GM18505 (cell line): ENCODE results near the gene CC2D2B.
A peak's percentile ranks its signal among the peaks of the same experiment; 100 is the strongest.
"Not testable (repeated sequence)": the region's sequence is repeated elsewhere in the genome, so short reads cannot be mapped to it uniquely, and the experiment has no call there.

Experiments used
- ATAC-seq: cut with Tn5 transposase; IDR thresholded peaks from one replicate; pipeline ENCODE4 v1.9.1; 2021; ENCODE audit not compliant: unreplicated experiment
- POLR2A ChIP-seq: IDR thresholded peaks from 4 replicates; pipeline ENCODE4 v1.6.1; 2011; ENCODE audit warnings: borderline replicate concordance; ENCODE audit not compliant: insufficient read depth, insufficient read length; ENCODE audit errors: extremely low read depth

The CC2D2B gene, protein sequence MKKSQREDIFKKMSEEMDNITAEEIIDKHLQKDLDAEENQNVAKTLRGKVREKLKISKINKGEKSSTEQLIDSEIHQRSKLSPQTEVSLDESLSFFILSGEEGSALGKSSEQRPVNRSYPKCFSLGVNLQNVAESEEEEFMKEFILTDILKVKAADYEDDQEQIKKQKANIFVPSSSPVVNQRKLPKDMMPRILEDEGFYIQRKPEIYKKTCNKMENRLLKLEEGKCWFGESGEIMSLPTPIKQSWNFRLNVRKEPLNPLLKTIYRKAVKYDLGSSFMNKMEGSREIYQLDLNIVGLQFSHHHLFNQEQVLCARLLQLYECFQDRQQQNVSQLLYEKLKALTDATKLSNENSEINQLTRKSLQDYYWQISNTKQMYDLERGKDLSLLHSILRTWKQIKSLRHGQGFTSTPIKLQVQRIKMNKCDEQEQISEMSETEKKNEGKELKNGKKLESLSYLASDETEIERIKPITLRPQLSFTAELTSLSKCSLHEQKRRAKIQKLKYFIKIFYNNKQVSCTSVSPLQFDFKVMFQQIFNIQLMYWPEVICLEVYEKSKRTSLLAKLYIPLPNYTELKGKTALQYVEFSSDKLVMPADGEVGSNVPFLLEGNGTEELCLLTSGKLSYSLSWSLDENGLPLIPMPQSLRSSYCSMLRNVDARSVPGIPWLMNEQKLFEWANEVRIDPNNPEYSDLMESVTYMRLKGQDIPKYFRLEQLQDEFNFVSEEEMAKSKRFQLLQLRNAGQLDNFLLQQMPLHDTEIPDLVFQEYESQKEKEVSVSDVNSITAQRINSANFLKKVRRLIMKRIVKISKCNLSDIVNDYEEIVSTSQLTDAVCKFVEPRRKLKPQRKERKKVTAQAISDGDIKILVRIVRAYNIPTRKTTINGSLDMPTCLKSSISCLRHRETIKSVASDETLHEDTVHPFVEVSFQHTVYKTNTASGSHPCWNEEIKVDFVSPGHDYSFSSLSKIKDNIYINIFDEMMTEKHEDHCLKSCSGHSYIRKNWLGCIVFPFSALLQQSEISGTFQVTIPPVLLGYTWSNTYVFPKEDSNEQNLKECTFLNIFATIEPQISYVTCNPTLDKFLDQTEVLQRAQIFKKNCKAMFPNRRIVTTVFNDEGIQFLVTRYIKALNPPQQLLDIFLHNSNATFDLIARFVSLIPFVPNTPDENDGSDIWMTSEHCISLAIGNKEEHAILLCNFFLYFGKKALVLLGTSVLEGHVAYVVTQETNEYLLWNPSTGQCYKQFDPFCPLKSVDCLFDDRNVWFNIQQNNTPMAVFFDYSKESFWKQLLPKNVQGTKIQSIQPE (N-terminal part only)

GRCh38 chr10:95907456-95908253 is at the start of gene CC2D2B:
Gene CC2D2B (plus strand): TSS chr10:95907975. CDS start chr10:95911324, 3,349 bp downstream.
- peak; percentile 85 for ATAC-seq

GRCh38 chr10:95860166-95860940 is 47.4 kb upstream of the CC2D2B start:
- no peak for TF ChIP-seq POLR2A
- no peak for ATAC-seq

More at GRCh38 chr10:95907456-95908253, at the start of gene CC2D2B:
- TF ChIP-seq POLR2A = peak; percentile 67

- ATAC-seq = no peak
- TF ChIP-seq POLR2A = no peak
Observed at GRCh38 chr10:95861386-95861785, 46.4 kb upstream of the CC2D2B start.

DNA sequence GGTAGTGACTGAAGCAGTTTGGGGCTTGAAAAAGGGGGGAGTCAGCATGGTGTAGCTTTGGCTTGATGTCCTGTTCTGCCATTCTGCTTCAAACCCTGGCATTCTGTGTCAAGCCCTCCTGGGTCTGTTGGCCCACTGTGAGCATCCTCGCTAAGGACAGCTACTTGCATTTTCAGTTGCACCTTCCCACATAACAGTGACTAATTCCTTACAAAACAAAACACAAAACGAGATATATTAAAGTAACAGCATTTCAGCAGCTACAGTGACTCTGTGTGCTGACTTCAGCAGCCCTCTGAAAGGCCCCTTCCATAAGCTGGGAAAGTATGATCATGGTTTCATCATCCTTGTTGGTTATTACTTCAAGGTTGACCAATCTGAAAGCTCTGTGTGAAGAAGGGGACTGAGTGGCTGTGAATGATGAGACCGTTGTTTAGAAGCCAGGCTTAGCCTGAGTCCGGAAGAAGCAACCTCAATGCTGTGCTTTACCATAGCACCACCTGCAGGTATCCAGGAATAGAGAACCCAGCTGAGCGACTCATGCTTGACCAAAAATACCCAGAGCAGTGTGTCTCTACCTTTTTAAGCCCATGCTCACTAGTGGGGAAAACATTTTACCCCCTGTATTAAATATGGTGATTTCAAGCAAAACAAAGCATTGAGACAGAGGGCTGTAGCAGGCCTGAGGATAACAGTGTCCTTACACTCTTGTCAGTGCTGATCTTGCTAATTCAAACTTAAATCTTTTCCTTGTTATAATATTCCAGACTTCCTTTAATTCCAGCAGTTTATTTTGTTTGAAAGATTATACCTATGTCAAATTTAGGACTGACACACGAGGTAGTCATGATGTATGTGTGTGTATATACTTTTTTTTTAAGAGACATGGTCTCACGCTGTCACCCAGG is 42.6 kb upstream of the CC2D2B start:
- no peak for TF ChIP-seq POLR2A
- ATAC-seq = peak; percentile 87

- no peak for ATAC-seq
- TF ChIP-seq POLR2A = no peak
Observed at GRCh38 chr10:95865814-95866466, 41.8 kb upstream of the CC2D2B start.

DNA sequence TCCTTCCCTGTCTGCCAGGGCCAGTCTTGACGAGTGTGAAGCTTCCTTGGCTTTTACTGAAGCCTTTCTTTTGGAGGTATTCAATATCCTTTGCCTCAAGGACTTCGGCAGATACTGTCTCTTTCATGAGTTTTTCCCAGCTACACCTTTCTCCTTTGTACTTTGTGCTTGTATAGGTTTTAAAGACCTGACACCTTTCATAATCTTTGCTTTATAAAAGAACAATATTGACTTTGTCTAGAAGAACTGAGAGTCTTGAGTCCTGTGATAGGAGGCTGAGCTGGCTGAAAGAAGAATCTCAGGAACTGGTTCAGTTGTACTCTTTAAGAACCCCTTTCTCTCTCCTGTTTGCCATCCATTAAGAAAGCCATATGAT is 41.3 kb upstream of the CC2D2B start:
- no peak for TF ChIP-seq POLR2A
- ATAC-seq = no peak

DNA sequence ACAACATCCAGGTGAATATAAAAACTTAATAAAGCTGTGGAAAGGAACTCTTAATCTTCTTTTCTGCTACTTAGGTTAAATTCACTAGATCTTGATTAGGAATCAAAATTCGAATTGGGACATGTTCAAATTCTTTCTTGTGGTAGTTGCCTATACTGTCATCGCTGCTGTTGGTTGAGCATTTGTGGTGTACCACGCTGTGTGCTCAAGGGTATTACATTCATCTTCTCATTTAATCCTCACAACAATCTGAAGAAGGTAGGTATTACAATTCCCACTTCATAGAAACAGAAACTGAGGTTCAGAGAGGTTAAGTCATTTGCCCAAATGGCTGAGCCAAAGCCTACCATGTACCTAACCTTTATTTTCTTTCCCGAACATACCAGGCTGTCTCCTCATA is 39.9 kb upstream of the CC2D2B start:
- ATAC-seq = no peak
- no peak for TF ChIP-seq POLR2A

GRCh38 chr10:95872158-95872711 is 35.5 kb upstream of the CC2D2B start:
- no peak for TF ChIP-seq POLR2A
- no peak for ATAC-seq

GRCh38 chr10:95873139-95873538 is 34.6 kb upstream of the CC2D2B start:
- TF ChIP-seq POLR2A = no peak
- no peak for ATAC-seq

- TF ChIP-seq POLR2A = no peak
- no peak for ATAC-seq
Observed at GRCh38 chr10:95873651-95874050, 34.1 kb upstream of the CC2D2B start.

GRCh38 chr10:95874783-95875182 is 33.0 kb upstream of the CC2D2B start:
- not testable (repeated sequence) for ATAC-seq
